ENCODE results near the gene SUPT3H. TPM values are rescaled to one million over a fixed set of nuclear protein-coding genes. Genes with fewer than 3 reads are reported as not detected.

Gene SUPT3H
- total and polyA plus RNA-seq, 2 donors (not counting 1 experiment from before 2014, with no cell fraction given): 5.5 to 12.4 TPM

- H3K9ac ChIP-seq (ENCODE audit: low read length): no peak overlapping the region
- no peak for ATAC-seq (ENCODE audit: low read depth)
- no peak for DNase-seq
- H3K9me3 Mint-ChIP-seq (ENCODE audit: insufficient read depth): peaks cover 12% of the 10 kb centered on the region
- TF ChIP-seq, protein P1, sequence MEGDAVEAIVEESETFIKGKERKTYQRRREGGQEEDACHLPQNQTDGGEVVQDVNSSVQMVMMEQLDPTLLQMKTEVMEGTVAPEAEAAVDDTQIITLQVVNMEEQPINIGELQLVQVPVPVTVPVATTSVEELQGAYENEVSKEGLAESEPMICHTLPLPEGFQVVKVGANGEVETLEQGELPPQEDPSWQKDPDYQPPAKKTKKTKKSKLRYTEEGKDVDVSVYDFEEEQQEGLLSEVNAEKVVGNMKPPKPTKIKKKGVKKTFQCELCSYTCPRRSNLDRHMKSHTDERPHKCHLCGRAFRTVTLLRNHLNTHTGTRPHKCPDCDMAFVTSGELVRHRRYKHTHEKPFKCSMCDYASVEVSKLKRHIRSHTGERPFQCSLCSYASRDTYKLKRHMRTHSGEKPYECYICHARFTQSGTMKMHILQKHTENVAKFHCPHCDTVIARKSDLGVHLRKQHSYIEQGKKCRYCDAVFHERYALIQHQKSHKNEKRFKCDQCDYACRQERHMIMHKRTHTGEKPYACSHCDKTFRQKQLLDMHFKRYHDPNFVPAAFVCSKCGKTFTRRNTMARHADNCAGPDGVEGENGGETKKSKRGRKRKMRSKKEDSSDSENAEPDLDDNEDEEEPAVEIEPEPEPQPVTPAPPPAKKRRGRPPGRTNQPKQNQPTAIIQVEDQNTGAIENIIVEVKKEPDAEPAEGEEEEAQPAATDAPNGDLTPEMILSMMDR (IDR thresholded peaks at IDR 0.05): no peak
- no peak for TF ChIP-seq EZH2 (IDR thresholded peaks at IDR 0.05; ENCODE audit: borderline replicate concordance, insufficient read depth, low read depth, low read length, poor library complexity, severe bottlenecking)
- H3K4me2 ChIP-seq (replicated peaks; ENCODE audit: low read depth, low read length, poor library complexity, severe bottlenecking): no peak overlapping the region
- intact Hi-C loops (cut with micrococcal nuclease): no loop called here
- H2AFZ ChIP-seq (ENCODE audit: insufficient read depth, low read depth, low read length, poor library complexity, severe bottlenecking): no peak overlapping the region
- H4K20me1 ChIP-seq (ENCODE audit: control insufficient read depth, insufficient read depth, low read length, poor library complexity, severe bottlenecking): no peaks in the 10 kb centered on the region
- no peak overlapping the region for H3K4me3 Mint-ChIP-seq
- H3K36me3 ChIP-seq (replicated peaks in 1 of 2; ENCODE audit: control extremely low read depth in 1 of 2, control insufficient read depth in 1 of 2, extremely low read depth in 1 of 2, insufficient read depth in 2 of 2, low read length in 1 of 2): peaks cover 0 to 4% of the 10 kb centered on the region in 2 experiments
- no CpG with 5 or more reads among the region's 2 CpGs for WGBS (ENCODE audit: insufficient coverage)
- H3K4me1 Mint-ChIP-seq: no peaks in the 10 kb centered on the region
- no peaks in the 10 kb centered on the region for H3K27me3 ChIP-seq (replicated peaks in 1 of 4; ENCODE audit: control extremely low read depth in 1 of 4, control insufficient read depth in 3 of 4, insufficient read depth in 4 of 4, low read length in 3 of 4)
- H3K4me3 ChIP-seq (ENCODE audit: control extremely low read depth in 1 of 5, extremely low read depth in 1 of 5, insufficient read depth in 1 of 5, low read depth in 2 of 5, low read length in 4 of 5): no peak overlapping the region
- no peak overlapping the region for H3K27ac Mint-ChIP-seq
- H3K79me2 ChIP-seq (ENCODE audit: control insufficient read depth, insufficient read depth, low read length): no peaks in the 10 kb centered on the region
- H3K9me3 ChIP-seq (ENCODE audit: control extremely low read depth in 1 of 3, control insufficient read depth in 2 of 3, insufficient read depth in 1 of 3, low read length in 2 of 3): peaks cover 0 to 19% (median 17%) of the 10 kb centered on the region in 3 donors
- CTCF ChIA-PET: no interaction called here
- H3K4me1 ChIP-seq (ENCODE audit: control insufficient read depth in 2 of 2, insufficient read depth in 2 of 2, low read length in 2 of 2): no peaks in the 10 kb centered on the region
- no peak overlapping the region for H3K27ac ChIP-seq (ENCODE audit: low read length in 2 of 2)
- POLR2A ChIA-PET: no interaction called here
- H3K27me3 Mint-ChIP-seq: no peaks in the 10 kb centered on the region
Observed at GRCh38 chr6:45231660-45232059, 146.1 kb downstream of the SUPT3H start.

GRCh38 chr6:45229416-45229815 is 148.3 kb downstream of the SUPT3H start:
- TF ChIP-seq, protein P1 (IDR thresholded peaks at IDR 0.05): no peak
- no peak for TF ChIP-seq EZH2 (IDR thresholded peaks at IDR 0.05; ENCODE audit: borderline replicate concordance, insufficient read depth, low read depth, low read length, poor library complexity, severe bottlenecking)
- H3K27ac Mint-ChIP-seq: no peak overlapping the region
- H3K79me2 ChIP-seq (ENCODE audit: control insufficient read depth, insufficient read depth, low read length): no peaks in the 10 kb centered on the region
- peaks cover 0 to 19% (median 17%) of the 10 kb centered on the region in 3 donors for H3K9me3 ChIP-seq (ENCODE audit: control extremely low read depth in 1 of 3, control insufficient read depth in 2 of 3, insufficient read depth in 1 of 3, low read length in 2 of 3)
- DNase-seq: no peak
- WGBS (ENCODE audit: insufficient coverage): no CpG with 5 or more reads among the region's 1 CpG
- no peak overlapping the region for H3K4me3 Mint-ChIP-seq
- no peak overlapping the region for H2AFZ ChIP-seq (ENCODE audit: insufficient read depth, low read depth, low read length, poor library complexity, severe bottlenecking)
- intact Hi-C loops (cut with micrococcal nuclease): no loop called here
- peaks cover 0 to 4% of the 10 kb centered on the region in 2 experiments for H3K36me3 ChIP-seq (replicated peaks in 1 of 2; ENCODE audit: control extremely low read depth in 1 of 2, control insufficient read depth in 1 of 2, extremely low read depth in 1 of 2, insufficient read depth in 2 of 2, low read length in 1 of 2)
- no peak for ATAC-seq (ENCODE audit: low read depth)
- no peak overlapping the region for H3K9ac ChIP-seq (ENCODE audit: low read length)
- H3K27me3 ChIP-seq (replicated peaks in 1 of 4; ENCODE audit: control extremely low read depth in 1 of 4, control insufficient read depth in 3 of 4, insufficient read depth in 4 of 4, low read length in 3 of 4): no peaks in the 10 kb centered on the region
- peaks cover 12% of the 10 kb centered on the region for H3K9me3 Mint-ChIP-seq (ENCODE audit: insufficient read depth)
- H3K4me3 ChIP-seq (ENCODE audit: control extremely low read depth in 1 of 5, extremely low read depth in 1 of 5, insufficient read depth in 1 of 5, low read depth in 2 of 5, low read length in 4 of 5): no peak overlapping the region
- POLR2A ChIA-PET: no interaction called here
- no peaks in the 10 kb centered on the region for H4K20me1 ChIP-seq (ENCODE audit: control insufficient read depth, insufficient read depth, low read length, poor library complexity, severe bottlenecking)
- no peak overlapping the region for H3K27ac ChIP-seq (ENCODE audit: low read length in 2 of 2)
- CTCF ChIA-PET: no interaction called here
- no peaks in the 10 kb centered on the region for H3K27me3 Mint-ChIP-seq
- no peaks in the 10 kb centered on the region for H3K4me1 ChIP-seq (ENCODE audit: control insufficient read depth in 2 of 2, insufficient read depth in 2 of 2, low read length in 2 of 2)
- H3K4me1 Mint-ChIP-seq: no peaks in the 10 kb centered on the region
- no peak overlapping the region for H3K4me2 ChIP-seq (replicated peaks; ENCODE audit: low read depth, low read length, poor library complexity, severe bottlenecking)

Measured in B cell (primary cell).